GM18907 (cell line): Measurements from ENCODE around the gene TMEM164.

Experiments used
- ATAC-seq: cut with Tn5 transposase; IDR thresholded peaks from one replicate; pipeline ENCODE4 v1.9.1; 2021; ENCODE audit warnings: mild to moderate bottlenecking, moderate library complexity; ENCODE audit not compliant: unreplicated experiment

The TMEM164 gene

DNA sequence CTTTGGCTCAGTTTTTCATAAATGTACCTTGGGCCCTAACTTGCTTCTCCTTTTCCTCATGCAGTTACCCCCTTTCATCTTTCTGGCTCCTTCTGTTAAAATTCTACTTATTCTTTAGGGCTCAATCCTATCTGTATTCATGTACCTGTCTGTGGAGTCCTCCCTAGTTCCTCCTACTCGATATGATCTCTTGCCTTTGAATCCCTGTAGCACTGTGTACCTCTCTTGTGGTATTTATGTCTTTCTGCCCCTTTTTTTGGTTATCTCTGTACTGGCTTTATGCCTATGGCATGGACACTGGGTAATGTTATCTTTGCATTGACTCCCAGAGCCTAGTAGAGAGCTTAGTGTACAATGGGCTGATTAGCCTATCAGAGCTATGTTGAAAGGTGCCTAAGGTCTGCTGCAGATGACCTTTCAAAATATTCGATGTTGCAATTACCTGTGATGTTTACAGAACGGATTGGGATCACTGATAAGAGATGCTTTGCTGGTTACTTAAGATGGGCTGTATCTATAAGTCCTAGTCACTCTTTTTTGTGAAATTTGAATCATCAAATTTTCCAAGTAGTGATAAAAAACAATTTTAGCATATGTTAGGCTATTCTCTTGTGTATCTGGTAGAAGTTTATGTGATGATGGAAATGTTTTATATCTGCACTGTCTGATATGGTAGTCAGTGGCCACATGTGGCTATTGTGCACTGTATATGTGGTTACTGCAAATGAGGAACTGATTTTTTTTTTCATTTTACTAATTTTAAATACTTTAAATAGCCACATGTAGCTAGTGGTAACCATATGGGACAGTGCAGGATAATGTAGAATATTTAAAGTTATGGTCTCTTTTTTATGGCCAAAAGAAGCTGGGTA, 33.5 kb downstream of the TMEM164 start:
- no peak for ATAC-seq

DNA sequence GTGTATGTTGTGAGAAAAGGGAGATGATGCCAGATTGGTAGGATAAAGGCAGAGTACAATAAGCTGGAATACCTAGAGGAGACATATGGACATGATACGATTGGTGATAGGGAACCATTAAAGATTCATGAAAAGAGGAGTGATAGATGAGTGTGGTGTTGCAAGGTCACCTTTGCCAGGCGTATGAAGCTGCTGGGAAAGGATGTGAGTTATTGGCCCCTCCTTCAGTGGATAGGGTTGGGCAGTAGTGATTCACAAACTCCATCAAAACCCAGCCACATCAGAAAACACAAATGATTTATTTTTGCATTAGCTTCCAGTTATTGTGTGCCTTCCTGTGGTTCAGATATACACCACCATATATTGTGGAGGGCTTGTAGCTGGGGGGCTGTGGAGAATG, 34.3 kb downstream of the TMEM164 start:
- ATAC-seq, result no peak

DNA sequence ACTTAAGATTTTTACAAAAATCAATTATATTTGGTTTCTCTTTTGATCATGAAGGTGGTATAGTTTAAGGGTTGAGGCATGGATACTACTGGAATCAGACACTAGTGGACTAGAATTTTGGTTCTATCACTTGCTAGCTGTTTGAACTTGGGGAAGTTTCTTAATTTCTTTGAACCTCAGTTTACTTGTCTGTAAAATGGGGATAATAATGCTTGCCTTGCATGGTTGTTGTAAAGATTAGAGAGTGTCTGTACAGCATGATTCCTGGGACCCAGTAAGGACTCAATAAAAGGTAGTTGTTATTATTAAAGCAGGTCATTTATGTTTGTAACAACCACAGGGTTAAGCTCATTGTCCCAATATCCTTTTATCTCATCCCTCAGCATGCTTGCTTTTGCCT, 36.0 kb downstream of the TMEM164 start:
- no peak for ATAC-seq

DNA sequence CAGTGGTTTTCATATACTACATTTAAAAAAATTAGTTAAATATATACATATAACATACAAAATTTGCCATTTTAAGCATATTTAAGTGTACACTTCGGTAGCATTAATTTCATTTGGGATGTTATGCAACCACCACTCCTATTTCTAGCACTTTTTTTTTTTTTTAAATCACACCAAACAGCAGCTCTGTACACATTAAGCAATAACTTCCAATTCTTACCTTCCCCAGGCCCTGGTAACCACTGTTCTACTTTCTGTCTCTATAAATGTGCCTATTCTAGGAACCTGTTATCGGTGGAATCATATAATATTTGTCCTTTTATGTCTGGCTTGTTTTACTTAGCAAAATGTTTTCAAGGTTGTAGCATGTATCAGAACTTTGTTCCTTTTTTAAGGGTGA, 39.1 kb downstream of the TMEM164 start:
- ATAC-seq, result no peak

DNA sequence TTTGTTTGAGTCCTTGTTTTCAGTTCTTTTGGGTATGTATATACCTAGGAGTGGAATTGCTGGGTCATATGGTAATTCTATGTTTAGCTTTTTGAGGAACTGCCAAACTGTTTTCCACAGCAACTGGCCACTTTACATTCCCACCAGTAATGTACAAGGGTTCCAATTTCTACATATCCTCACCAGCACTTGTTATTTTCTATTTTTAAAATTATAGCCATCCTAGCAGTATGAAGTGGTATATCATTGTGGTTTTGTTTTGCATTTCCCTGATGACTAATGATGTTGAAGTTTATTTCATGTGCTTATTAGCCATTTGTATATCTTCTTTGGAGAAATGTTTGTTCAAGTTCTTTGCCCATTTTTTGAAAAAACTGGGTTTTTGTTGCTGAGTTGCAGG, 39.6 kb downstream of the TMEM164 start:
- no peak for ATAC-seq

DNA sequence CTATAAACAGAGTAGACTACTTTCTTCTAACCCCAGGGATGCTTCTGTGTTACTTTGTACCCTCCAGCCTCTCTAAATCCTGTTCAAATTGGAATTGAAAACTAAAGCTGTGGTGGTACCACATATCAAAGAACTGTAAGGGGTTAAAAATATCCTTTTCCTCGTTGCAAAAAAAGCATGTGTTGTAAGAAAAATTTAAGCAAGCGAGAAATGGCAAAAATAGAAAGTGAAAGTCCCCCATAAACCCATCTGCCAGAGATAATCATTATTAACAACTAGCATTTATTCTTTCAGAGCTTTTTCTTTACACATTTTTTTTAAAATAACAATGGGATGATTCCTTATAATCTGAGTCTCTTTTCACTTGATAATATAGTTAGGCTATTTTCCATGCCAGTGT, 40.6 kb downstream of the TMEM164 start:
- ATAC-seq, result no peak

DNA sequence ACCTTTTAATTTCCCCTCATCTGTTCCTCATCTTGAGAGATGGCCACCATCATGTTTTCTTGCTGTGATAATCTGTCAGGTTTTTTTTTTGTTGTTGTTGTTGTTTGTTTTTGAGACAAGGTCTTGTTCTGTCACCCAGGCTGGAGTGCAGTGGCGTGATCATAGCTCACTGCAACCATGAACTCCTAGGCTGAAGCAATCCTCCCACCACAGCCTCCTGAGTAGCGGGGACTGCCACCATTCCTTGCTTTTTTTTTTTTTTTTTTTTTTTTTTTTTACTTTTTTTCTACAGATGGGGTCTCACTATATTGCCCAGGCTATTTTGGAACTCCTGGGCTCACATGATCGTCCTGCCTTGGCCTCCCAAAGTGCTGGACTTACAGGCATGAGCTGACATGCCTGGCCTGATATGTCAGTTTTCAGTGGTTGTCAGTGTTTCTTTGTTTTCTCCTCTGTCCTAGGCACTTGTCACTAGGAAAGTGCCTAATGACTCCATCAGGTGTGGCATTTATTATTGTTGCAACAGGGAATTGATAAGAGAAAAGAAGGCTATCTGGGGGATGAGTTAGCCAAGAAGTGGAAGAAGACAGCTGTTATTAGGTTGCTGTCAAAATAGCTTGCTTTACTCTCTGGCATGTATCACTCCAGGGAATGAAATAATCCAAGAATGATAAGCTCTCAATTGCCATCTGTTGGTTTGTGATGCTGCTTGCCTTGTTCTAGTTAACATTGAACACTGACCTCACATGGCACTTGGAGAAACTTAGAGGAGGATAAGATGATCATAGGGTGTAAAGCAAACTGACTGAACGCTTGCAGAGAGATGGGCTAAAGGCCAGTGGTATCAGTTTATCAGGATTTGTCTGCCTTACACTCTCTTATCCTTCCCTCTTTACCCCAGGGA, 41.7 kb downstream of the TMEM164 start:
- ATAC-seq, result no peak

DNA sequence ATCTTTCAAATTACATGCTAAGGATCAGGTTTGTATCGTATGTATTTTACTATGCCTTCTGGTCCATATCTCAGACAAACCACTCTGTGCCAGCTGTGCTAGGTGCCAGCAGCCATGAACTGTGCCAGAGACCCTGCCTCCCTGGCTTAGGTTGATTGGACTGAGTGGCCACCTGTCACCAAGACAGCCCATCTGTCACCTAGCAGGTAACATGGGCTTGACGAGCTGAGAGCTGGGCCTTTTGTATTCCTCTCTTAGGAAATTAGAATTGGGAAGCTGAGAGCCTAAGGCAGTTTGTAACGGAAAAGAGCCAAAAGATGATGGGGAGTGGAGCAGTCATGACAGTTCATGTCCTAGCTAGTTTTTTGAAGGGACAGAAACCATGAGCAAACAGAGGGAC, 42.5 kb downstream of the TMEM164 start:
- no peak for ATAC-seq

DNA sequence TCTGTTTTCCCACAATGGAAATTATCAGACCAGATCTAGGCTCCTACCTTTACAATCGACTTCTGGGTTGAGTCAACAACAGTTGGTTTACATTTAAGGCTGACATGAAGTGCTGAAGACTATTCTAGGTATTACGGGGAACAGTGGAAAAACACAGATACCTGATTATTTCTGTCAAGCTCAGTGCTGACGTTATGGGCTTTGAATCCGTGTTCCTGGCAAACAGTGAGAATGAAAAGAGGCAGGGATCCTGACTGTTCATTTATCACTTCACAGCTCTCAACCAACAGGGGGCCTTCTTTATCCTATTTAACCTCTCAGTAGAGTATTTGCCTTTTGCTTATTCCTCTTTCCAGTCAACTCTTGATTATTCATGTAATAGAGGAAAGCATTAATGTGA, 43.1 kb downstream of the TMEM164 start:
- ATAC-seq, result no peak

DNA sequence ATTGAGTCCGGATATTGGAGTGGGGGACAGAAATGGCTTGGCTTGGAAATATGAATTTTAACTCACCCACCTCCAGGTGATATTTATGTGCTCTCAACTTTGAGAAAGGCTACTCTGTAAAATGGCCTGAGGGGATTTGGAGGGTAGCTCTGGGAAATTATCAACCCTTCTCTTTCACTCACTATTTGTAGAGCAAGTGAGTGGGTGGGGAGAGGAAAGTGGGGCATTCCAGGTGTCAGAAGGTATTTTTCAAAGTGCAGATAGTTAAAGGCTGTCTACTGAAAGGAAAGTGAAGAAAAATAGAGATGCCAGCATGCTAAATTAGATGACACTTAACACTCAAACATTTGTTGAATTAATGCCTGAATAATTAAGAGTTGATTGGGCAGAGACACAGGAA, 44.1 kb downstream of the TMEM164 start:
- ATAC-seq, result no peak

DNA sequence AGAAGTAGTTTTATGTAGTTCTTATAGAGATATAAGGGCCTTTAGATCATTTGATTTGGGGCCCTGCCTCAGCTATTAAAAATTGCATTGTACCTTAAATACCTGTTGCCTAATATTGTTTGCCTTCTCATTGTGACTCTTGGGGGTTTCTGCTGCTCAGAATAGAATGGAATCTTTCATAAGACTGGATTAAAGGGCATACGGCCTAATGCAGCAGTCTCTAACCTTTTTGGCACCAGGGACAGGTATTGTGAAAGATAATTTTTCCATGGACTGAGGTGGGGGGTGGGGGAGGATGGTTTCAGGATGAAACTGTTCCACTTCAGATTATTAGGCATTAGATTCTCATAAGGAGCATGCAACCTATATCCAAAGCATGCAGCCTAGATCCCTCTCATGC, 46.2 kb downstream of the TMEM164 start:
- no peak for ATAC-seq

DNA sequence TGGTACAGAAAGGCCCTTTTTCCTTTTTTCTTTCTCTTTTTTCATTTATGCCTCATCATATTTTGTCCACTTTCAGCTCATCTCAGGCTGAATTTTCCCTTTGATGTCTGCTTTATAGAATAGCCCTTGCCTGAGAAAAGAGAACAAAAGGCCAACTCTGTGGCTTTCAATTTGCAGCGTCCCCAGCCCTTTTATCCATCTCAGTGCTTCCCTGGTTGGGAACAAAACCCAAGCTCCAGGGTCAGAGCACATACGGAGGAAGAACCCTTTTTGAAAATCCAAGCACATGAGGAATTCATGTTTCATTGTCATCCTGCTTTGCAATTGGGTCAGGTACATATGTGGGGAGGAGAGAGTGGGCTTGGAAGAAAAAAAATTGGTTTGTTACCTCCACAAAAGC, 47.5 kb downstream of the TMEM164 start:
- ATAC-seq, result no peak

DNA sequence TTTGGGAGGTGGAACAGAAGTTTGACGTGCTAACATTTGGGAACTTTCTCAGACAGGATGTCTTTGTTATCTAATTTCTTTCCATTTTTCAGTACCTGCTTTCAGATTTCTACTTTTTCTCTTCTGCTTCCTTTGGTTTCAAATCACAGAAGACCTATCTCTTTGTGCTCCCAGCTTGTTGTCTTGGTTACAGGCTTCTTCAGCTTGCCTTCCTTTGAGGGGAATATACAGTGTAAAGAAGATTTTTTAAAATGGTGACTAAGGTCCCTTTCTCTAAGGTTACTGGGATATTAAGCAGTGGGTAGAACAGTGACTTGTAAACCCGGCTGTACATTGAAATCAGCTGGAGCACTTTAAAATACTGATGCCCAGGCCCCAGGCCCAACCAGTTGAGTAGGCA, 48.0 kb downstream of the TMEM164 start:
- no peak for ATAC-seq

DNA sequence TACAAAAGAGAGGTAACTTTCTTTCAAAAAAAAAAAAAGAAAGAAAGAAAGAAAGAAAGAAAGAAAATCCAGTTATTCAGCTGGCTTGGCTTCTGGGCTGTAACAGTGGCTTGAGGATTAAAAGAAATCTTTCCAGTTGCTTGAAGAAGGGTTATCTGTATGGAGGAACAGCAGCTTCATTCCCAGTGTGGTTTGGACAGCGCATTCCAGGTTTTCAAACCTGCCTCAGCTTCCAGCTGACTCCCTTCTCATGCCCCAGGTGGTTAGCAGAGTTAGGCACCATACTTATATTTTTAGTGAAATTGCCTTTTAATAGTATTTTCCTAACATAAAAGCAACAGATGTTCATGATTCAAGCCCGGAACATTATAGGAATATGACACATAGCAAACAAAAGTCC, 48.6 kb downstream of the TMEM164 start:
- ATAC-seq, result no peak

DNA sequence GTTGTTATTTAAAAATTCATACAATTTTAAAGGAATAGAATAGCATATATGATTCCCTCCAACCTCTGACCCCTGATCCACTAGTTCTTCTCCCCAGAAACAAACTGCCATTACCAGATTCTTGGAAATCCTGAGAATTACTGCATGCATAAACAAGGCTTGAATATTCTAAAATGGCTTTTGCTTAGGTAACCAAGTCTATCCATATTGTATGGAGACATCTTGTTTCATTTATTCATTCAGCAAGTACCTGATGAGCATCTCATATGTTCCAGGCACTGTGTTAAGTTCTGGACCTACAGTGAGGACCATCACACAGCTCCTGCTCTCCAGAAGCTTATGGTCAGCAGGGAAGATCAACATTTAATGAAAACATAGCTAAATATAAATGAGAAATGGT, 49.4 kb downstream of the TMEM164 start:
- ATAC-seq, result no peak

DNA sequence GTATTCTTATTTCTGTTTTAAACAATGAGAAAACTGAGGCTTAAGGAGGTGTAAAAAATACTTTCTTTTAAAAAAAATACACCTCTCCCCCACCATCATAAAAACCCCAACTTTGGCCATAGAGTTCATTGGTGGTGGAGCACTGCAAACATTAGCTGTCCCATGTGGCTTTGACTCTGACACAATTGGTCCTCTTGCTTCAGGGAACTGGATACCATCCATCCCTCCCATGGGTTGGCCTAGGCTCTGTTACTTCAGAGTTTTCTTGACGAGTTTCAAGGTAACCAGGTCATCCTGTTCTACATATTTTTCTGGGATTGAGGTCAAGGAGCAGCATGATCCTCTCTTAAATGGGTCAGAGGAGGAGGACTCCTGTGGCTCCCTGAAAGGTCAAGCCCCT, 50.5 kb downstream of the TMEM164 start:
- ATAC-seq, result no peak

DNA sequence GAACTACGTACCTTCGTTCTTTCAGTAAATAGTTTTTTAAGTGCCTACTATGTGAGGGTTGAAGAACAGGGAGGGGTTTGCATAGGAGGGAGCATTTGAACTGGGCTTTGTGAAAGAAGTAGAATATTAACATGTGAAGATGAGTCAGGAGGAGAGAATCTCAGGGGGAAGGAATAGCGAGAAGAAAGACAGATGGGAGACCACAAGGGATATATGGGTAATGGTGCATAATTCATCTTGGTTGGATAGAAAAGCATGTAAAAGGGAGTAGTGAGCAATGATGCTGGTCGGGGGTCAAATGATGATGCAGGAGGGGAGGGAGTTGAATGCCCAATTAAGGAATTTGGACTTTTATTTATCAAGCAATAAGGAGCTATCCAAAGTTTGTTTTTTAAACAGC, 52.7 kb downstream of the TMEM164 start:
- ATAC-seq, result no peak

DNA sequence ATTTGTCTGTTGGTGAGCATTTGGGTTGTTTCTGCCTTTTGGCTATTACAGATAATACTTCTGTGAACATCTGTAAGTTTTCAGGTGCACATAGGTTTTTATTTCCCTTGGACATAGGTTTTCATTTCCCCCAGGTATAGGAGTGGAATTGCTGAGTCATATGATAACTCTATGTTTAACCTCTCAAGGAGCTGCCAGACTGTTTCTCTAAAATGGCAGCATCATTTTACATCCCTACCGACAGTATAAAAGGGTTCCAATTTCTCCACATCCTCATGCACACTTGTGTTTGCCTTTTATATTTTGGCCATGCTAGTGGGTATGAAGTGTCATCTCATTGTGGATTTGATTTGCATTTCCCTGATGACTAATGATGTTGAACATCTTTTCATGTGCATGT, 53.5 kb downstream of the TMEM164 start:
- ATAC-seq, result no peak

DNA sequence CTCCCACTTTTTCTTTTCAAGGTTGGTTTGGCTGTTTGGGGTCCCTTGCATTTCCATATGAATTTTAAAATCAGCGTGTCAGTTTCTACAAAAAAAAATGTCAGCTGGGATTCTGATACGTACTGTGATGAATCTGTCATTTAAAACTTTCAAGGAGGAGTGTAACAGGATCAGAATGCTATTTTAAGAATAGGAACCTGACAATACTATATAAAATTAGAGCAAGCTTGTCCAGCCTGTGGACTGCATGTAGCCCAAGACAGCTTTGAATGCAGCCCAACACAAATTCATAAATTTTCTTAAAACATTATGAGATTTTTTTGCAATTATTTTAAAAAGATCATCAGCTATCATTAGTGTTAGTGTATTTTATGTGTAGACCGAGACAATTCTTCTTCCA, 56.5 kb downstream of the TMEM164 start:
- ATAC-seq, result no peak

DNA sequence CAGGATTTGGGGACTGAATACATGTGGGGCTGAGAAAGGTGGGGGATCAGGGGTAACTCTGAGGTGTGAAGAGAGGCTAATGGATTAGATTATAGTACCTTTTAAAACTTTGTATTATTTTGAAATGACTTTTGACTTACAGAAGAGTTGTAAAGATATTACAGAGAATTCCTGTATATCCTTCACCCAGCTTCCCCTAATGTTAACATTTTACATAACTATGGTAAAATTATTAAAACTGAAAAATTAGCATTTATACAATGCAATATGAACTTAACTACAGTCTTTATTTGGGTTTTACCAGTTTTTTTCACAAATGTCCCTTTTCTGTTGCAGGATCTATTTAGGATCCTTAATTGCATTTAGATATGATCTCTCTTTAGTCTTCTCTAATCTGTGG, 57.4 kb downstream of the TMEM164 start:
- ATAC-seq, result no peak

DNA sequence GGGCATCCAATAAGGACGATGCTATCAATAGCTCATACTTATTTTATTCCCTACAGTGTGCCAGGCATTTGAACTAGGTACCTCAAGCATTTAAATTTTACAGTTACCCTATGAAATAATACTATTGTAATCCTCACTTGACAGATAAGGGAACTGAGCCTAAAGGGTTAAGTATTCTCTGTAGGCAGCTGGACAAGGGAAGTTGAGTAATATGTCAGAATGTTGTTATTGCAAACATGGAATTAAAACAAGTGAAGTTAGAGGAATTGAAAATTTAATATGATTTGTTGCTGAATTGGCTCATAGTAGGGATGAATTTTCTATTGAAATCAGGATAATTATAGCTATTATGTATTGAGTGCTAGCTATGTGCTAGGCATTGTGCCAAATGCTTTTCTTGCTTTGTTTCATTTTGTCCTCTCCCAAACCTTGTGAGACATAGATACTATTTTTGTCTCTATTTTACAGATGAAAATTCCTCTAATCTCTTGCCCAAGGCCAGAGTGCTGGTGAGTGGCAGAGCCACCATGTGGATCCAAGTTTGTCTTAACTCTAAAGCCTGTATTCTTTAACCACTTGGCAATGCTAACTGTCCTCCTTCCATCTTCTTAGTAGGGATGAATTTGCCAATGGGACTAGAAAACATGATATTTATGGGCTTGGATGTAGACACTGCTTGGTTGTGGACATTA, 58.1 kb downstream of the TMEM164 start:
- ATAC-seq, result no peak

DNA sequence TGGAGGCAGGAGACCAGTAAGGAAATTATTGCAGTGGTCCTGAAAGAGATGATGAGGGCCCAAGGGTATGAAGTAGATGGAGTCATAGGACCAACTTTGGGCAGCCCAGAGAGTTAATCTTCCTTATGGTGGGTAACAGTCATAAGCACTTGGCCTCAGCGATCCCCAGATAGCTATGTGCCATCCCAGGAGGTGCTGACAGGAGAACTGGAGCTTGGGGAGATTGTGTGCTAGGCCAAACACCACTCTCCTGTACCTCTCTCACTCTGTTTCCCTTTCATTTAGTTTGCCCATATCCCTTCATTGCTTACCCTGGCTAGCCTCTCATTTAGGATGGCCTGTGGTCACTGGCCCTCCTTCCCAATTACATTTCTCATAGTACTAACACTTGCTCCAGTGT, 60.0 kb downstream of the TMEM164 start:
- ATAC-seq, result no peak
